Suprapubic skin (tissue), 4 donors: ENCODE measurements around the gene IMPA2.

Experiments
- EP300 ChIP-seq: sonication (generic); formaldehyde crosslinking; IDR thresholded peaks from one replicate; pipeline ENCODE4 v1.6.1; 2017; ENCODE audit warnings: antibody characterized with exemption
- POLR2A ChIP-seq, 2 donors: fragments of 450-650 bp; IDR thresholded peaks; one replicate each; pipeline ENCODE4 v1.6.1; 2017; ENCODE audit warnings: antibody characterized with exemption in 2 of 2, mild to moderate bottlenecking in 2 of 2, moderate library complexity in 2 of 2
- POLR2AphosphoS5 ChIP-seq, 3 donors: sonication (generic); formaldehyde crosslinking; IDR thresholded peaks; one replicate each; pipeline ENCODE4 v1.6.1; 2017; ENCODE audit warnings: antibody characterized with exemption in 3 of 3
- TF ChIP-seq, protein P1 (sequence below), 2 donors: fragments of 200-600 bp in 1 of 2; fragments of 450-650 bp in 1 of 2; sonication (generic) in 1 of 2; IDR thresholded peaks; one replicate each; pipeline ENCODE4 v1.5.1; 2016 to 2019; ENCODE audit warnings: antibody characterized with exemption in 2 of 2, mild to moderate bottlenecking in 1 of 2, moderate library complexity in 1 of 2

GRCh38 chr18:11989174-11989573 lies 7.9 kb downstream of the IMPA2 start:
- TF ChIP-seq, protein P1, sequence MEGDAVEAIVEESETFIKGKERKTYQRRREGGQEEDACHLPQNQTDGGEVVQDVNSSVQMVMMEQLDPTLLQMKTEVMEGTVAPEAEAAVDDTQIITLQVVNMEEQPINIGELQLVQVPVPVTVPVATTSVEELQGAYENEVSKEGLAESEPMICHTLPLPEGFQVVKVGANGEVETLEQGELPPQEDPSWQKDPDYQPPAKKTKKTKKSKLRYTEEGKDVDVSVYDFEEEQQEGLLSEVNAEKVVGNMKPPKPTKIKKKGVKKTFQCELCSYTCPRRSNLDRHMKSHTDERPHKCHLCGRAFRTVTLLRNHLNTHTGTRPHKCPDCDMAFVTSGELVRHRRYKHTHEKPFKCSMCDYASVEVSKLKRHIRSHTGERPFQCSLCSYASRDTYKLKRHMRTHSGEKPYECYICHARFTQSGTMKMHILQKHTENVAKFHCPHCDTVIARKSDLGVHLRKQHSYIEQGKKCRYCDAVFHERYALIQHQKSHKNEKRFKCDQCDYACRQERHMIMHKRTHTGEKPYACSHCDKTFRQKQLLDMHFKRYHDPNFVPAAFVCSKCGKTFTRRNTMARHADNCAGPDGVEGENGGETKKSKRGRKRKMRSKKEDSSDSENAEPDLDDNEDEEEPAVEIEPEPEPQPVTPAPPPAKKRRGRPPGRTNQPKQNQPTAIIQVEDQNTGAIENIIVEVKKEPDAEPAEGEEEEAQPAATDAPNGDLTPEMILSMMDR (IDR thresholded peaks at IDR 0.05), result no peak
- TF ChIP-seq POLR2A (IDR thresholded peaks at IDR 0.05), result no peak
- TF ChIP-seq EP300, result no peak
- TF ChIP-seq POLR2AphosphoS5 (IDR thresholded peaks at IDR 0.05), result no peak
